TTC549 (cell line): Measurements from ENCODE around the gene ING1.
A peak's percentile ranks its signal among the peaks of the same experiment; 100 is the strongest.
"Not testable (repeated sequence)": the region's sequence is repeated elsewhere in the genome, so short reads cannot be mapped to it uniquely, and the experiment has no call there.

ENCODE experiments used
- FAIRE-seq: peaks from 2 replicates; lab custom pipeline; 2012; peaks lifted over from hg19 to GRCh38; lab: Jason Lieb, UNC

ING1 gene

DNA sequence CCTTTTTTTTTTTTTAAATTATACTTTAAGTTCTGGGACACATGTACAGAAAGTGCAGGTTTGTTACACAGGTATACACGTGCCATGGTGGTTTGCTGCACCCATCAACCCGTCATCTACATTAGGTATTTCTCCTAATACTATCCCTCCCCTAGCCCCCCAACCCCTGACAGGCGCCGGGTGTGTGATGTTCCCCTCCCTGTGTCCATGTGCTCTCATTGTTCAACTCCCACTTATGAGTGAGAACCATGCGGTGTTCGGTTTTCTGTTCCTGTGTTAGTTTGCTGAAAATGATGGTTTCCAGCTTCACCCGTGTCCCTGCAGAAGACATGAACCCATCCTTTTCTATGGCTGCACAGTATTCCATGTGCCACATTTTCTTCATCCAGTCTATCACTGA, 17.7 kb upstream of the ING1 start:
- FAIRE-seq = not testable (repeated sequence)

DNA sequence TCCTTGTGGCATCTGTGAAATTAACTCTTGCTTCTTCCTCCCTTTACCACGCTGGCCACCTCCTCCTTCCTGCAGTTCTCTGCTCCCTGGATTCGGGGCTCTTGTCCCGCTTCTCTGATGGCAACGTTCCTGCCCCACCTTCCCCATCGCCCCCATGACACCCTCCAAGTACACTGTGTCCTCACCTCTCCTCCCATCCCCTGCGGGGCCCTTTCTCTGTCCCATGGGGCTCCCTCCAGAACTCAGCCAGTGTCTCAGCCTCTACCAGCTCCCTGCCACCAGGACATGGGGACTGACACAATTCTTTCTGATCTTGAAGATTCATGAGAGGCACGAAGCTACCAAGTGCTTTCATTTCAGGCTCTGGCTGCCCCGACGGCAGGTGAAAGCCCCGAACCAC, 16.7 kb upstream of the ING1 start:
- no peak for FAIRE-seq

DNA sequence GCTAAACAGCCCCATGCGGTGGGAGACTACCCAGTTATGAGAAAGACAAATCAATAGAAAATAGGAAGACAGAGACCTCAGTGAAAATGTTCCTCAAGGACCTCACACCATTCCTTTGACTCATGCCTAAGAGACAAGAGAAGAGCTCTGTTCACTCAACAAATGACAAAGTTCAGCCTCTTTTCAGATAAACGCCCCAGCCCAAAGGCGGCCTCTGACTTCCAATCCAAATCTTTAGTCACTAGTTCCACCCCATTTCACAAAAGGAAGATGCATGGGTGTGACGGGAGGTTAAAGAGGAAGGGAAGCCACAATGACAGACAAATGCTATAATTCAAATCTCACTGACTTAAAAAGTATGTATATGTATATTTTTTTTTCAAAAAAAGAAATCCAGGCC, 15.7 kb upstream of the ING1 start:
- no peak for FAIRE-seq

DNA sequence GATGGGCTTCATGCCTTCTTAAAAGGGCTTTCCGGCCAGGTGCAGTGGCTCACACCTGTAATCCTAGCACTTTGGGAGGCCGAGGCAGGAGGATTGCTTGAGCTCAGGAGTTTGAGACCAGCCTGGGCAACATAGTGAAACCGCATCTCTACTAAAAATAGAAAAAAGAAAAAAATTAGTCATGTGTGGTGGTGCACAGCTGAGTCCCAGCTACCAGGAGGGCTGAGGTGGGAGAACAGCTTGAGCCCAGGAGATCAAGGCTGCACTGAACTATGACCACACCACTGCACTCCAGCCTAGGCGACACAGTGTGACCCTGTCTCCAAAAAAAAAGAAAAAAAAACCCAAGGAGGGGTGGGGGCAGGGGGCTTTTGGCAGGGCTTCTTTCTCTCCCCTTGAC, 14.8 kb upstream of the ING1 start:
- no peak for FAIRE-seq

DNA sequence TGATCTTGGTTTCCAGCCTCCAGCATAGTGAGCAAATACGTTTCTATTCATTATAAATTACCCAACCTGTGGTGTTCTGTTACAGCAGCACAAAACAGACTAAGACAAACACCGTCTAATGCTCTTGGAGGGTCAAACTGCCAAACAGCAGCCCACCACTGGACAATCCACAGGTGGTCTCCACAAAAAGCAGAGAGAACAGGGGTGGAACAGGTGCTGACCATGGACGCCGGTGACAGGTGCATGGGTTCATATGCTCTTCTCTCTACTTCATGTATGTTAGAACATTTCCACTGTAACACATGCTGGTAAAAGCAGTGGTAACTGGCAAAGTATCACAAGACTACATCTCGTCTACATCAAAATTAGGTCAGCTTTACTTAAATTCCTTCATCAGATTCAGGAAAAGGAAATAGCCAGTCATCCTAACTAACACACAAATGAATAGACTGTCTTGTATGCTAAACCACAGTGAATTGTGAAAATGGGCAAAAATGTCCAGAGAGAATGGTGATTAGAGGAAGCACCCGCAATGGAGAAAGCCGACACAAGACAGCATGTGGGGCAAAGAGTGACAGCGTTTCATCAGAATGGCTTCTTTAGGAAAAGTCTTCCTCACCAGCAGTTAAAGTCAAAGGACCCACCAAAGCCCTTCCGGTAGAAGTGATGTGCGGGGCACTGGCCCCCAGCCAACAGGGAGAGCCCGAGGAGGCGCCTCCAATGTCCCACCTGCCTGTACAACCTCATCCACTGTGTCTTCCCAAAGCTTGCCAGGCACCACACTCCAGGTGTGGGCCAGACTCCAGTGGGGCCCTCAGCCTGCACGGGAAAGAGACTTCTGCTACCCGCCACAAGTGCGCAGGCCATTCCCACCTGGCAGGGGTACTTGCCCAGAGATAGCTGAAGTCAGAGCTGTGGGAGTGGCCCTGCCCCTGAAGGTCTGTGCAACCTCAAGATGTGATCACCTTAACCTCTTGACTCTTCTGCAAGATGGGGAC, 14.1 kb upstream of the ING1 start:
- no peak for FAIRE-seq

DNA sequence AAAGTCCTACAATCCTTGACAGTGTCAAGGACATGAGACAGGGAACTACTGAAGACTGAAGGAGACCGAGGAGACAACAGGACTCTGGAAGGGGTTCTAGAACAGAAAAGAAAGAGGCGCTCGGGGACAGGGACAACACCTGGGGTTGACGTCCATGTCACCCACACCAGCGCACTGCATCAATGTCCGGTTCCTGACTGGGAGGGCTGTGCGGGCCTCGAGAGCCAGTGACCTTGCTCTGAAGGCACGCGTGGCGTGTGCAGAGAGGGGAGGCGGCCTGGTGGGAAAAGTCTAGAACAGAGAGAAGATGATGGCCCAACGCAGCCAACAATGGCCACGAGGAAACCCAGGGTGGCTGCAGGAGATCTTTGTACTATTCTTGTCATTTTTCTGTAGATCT, 13.3 kb upstream of the ING1 start:
- no peak for FAIRE-seq

DNA sequence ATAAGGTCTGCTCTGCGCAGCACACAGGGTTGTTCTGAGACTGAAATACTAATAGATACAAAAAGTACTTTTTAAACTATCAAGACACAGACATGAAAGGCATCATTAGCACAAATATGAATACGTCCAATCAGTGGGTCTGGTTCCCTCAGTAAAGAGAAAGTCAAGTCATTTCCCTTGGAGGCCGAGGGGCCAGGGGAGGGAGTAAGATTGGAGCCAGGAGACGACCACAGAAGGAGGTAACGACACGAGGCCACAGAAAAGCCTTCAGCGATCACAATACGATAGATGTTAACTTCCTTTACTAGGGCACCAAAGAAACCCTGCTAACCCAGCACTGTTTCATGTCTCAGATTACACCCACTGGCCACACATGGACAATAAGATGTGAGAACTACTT, 12.9 kb upstream of the ING1 start:
- FAIRE-seq = no peak

DNA sequence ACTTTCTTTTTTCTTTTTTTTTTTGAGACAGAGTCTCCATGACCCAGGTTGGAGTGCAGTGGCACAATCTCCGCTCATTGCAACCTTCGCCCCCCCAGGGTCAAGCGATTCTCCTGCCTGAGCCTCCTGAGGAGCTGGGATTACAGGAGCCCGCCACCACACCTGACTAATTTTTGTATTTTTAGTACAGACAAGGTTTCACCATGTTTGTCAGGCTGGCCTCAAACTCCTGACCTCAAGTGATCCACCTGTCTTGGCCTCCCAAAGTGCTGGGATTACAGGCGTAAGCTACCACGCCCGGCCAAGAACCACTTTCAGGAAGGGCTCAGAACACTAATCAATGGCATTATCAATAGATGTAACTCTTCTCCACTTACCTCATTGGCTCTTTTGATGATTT, 12.4 kb upstream of the ING1 start:
- FAIRE-seq = not testable (repeated sequence)

DNA sequence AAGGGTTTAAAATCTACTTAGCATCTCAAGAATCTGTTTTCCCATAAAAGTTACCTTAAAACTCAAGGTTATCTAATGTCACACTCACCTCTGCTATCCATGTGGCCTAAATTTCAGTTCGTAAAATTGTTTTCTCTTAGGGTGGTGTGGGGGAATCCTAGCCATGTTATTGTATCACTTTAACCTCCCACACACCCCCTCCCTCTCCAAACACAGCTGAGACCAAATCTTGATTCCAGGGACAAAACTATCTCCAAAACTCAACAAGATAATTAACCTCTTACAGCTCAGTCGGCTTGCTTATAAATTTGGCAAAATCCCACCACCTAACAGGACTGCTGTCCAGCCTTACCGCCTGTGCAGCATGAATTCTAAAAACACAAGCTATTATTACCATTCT, 11.4 kb upstream of the ING1 start:
- no peak for FAIRE-seq

DNA sequence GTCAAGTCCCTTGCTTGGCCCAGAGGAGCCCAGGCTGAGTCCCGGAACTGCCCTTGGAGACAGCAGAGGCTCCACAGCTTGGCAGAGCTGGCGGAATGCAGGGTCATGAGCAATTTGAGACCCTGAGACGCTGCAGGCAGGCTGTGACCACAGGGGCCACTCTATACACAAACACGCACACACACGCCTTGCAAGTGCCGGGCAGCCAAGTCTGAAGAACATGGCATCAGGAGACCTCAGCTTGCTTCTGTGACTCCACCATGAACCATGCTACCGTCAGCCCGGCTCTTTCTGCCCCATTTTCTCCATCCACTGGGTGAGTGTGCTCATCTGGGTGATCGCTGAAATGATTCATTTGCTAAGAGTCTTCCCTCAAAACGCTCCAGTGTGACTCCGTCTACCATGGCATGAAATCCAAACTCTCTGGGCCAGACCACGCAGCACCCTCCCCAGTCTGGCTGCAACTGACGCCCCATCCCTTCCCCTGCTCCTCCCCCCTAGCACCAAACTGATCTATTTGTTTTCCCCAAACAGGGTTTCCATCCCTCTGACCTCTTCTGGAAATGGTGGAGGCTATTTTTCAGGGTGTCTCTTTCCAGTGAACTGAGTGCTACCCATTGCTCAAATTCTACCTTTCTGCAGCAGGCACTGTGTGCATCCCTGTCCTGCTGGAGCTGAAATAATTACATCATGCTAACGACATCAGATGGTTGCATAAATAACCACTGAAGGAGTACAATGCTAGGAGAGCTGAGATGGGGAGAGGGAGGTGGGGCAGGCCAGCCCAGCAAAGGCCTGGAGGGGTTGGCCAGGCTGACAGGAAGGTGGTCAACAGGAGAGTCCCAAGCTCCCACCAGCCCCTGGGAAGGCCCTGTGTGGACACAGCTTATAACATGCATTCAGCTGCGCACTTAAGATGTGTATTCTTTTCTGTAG, 10.6 kb upstream of the ING1 start:
- FAIRE-seq = no peak

DNA sequence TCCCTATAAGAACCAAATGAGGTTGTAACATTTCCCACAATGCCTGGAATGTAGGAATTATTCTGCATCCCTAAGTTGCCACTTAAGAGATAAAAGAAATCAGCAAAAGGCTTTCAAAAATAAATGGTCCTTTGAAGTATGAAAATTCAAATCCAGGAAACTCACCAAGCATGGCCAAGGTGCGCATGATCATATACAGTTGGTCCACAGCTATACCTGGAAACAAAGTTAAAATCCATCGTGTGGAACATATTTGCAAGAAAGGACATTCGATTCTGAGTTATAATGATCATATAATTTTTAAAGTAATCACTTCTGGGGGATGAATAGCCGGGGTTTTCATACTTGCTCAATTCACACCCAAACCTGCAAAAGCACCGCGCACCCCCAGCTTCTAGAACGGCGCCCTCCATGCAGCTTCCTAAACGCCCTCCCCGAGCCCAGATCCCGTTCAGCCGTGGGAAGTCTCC, 8.1 kb upstream of the ING1 start:
- no peak for FAIRE-seq

DNA sequence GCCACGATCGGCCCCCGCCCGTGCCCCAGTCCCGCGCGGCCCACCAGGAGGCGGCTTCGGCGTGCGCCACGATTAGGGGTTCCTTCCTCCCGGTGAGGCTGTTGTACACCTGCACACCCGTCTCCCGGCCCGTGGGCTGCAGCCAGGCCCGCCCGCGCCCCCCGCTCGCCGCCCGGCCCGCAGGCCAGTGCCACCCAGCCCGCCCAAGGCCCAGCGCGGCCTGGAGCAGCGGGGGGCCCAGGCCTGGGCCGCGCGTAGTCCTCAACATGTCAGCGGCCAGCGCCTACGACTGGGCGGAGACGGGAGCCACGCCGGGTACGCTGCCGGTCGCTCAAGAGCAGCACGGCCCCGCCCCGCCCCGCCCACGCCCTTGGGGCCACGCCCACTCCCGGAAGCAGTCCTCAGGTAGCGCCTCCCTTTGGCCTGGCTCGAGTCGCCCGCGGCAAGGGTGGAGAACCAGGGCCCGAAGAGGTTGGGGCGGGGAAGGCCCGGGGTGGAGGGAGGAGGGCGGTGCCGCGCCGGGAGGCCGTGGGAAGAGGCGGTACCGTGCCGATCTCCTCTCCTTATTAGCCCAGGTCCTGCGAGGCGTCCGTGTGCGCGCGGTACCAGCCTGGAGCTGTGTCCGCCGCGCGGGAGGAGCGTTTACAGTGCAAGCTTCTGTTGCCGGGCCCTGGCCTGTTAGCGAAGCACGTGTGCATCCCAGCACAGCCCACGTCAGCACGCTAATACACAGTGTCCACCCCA, 7.5 kb upstream of the ING1 start, which contains the start of gene CARS2:
TSS of gene CARS2 (minus strand) at position 291 of the 744 bp plus-strand sequence. CDS start at position 268, 23 bp downstream.
- FAIRE-seq = peak; percentile 46

DNA sequence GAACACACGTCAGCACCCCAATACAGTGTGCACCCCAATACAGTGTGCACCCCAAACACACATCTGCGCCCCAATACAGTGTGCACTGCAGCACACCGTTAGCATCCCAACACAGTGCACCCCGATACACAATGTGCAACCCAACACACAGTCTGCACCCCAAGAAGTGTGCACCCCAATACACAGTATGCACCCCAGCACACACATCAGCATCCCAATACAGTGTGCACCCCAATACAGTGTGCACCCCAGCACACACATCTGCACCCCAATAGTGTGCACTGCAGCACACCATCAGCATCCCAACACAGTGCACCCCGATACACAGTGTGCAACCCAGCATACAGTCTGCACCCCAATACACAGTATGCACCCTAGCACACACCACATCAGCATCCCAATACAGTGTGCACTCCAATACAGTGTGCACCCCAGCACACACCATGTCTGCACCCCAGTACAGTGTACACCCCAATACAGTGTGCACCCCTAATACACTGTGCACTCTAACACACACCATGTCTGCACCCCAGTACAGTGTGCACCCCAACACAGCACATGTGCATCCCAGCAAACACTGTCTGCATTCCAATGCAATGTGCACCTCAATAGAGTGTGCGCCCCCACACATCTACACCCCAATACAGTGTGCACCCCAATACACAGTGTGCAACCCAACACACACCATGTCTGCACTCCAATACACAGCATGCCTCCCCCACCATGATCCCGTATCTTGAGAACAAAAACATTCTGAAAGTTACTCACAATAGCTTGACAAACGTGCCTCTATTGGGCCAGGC, 6.7 kb upstream of the ING1 start:
- no peak for FAIRE-seq

DNA sequence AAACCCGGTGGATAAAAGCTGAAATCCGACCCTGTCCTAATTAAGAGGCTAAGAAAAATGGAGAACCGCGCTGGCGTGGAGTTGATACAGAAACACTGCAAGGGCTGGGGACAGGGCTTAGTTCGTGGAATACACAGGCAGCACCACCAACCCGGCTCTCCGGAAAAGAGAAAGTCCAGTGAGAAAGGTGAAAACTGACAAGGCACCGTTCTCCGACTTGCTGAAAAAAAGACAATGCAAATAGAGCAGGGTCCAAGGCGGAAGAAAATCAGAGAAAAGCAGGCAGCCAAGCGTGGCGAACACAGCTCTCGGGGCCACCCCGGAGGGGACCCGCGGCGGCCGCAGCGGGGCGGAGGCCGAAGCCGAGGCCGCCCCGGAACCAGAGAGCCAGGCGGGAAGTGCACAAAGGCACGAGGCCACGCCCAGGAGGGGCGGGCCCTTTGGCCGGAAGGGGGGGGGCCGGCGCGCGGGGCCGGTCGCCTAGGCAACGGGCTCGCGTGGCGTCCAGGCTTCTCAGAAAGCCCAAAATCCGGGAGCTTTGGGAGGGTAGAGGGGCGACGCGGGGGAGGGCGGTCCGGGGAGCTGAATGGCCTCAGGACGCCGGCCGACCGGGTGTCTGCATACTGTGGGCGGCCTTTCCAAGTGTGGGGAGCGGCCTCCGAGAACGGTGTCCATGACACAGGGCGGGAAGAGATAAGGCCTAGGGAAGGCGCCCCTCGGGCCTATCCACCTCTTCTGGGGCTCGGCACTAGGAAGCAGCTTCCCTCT, 1.2 kb upstream of the ING1 start:
- no peak for FAIRE-seq

DNA sequence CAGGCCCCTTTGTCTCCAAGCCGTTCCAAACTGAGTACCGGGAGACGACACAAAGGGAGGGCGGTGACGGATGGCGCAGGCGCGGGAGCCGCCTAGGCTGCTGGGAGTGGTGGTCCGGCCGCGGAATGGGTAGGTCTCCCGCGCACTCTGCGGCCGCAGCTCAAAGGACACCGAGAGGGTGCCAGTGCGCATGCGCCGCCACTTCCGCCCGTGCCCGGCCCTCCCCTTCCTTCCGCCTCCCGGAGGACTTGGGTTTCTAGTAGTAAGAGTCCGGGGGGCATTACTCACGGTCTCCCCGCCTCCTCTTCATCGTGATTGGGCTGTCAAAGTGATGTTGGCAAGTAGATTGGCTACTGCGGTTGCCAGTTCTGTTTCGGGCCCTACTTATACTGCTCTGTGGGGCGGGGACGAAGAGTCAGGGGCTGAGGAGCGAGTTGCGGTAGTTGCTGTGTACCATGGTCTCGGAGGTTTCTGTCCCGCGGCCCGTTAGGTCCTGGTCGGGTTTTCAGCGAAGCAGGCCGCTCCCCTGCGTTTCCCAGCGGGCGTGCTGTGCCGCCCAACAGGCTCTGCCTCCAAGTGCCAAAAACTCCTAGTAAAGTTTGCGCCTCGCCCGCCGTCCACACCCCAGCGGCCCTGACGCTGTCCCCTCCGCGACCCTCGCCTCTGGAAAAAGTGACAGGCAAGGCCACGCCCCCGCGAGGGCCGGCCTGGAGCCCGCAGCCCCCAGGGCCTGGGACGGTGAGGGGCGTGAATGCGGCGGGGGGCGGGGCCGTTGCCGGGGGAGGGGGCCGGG, 455 bp upstream of the ING1 start:
- peak; percentile 93 for FAIRE-seq

DNA sequence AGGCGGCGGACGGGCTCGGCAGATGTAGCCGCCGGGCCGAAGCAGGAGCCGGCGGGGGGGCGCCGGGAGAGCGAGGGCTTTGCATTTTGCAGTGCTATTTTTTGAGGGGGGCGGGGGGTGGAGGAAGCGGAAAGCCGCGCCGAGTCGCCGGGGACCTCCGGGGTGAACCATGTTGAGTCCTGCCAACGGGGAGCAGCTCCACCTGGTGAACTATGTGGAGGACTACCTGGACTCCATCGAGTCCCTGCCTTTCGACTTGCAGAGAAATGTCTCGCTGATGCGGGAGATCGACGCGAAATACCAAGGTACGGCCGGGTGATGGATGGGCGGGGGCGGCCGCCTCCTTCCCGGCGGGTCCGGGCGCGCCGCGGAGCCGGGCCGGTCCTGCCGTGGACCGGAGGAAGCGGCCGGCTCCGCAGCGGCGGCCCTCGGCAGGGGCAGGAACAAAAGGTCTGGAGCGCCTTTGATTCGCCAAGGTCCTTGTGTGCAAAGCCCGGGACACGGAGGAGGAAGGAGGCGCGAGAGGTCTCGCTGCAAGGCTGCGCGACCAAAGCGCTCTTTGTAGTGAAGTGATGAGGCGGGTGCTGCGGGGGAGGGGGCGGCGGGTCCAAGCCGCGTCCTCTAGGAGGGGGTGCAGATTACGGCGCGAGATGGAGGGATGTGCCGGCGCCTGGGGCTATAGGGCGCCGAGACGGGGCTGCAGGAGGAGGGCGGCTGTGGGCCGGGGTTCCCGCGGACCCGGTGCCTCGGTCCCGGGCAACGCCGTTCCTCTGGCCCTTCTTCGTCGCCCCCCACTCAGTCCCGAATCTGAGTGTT, 689 bp downstream of the ING1 start:
- FAIRE-seq = no peak

DNA sequence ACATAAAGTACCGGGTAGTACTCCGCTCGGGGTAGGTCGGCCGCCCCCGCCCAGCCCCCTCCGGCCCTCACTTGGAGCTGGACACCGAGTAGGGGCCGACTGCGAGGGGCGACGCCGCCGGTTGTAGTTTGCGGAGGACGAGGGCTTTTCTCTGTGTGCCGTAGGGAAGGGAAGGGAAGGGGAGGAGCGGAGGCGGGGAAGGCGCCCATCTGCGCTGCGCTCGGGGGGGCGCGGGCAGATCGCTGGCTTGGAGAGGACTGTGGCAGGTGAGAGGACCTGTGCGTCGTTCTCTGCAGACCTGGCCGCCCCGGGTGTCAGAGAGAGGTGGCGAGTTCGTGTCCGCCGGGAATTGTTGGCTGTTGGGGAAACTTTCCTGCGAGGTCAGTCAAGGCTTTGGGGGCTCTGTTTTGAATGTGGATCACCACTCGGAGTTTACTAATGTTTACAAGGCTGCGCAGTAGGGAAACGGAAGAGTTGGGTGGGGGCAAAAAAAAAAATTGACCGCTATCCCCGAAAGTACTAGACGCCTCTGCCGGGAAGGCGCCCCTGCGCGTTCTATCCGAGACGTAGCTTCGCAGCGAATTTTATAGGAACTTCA, 1.4 kb downstream of the ING1 start:
- no peak for FAIRE-seq
